Natural killer cell (primary cell): ENCODE results near the gene PARVB. TPM values are rescaled to one million over a fixed set of nuclear protein-coding genes. Genes with fewer than 3 reads are reported as not detected.

Source experiments
- ATAC-seq, 3 donors: fragments of 150-1000 bp in 2 of 3; fragments of 200-7000 bp in 1 of 3; cut with Tn5 transposase; 1 replicate in 1 of 3; 2 replicates in 2 of 3; pipeline ENCODE4 v1.10.0; 2021; ENCODE audit warnings: mild to moderate bottlenecking in 2 of 3, moderate library complexity in 2 of 3
- DNase-seq, 2 donors: peaks; one replicate each; pipeline versions ENCODE4 v3.0.0 to v3.0.0-alpha.2; 2013 to 2021; ENCODE audit warnings: mixed read lengths in 1 of 2
- H3K27ac ChIP-seq: one replicate; pipeline ENCODE4 v1.5.1; 2013; ENCODE audit warnings: mild to moderate bottlenecking, low read length
- H3K27me3 ChIP-seq: one replicate; pipeline ENCODE4 v1.6.1; 2013; ENCODE audit warnings: low read length; ENCODE audit not compliant: control insufficient read depth, insufficient read depth
- H3K36me3 ChIP-seq: one replicate; pipeline ENCODE4 v1.6.1; 2013; ENCODE audit warnings: low read length; ENCODE audit not compliant: control insufficient read depth, insufficient read depth
- H3K4me1 ChIP-seq: one replicate; pipeline ENCODE4 v1.6.1; 2013; ENCODE audit warnings: low read length; ENCODE audit not compliant: control insufficient read depth, insufficient read depth
- H3K4me3 ChIP-seq: one replicate; pipeline ENCODE4 v1.5.1; 2013; ENCODE audit warnings: low read length
- H3K9me3 ChIP-seq: one replicate; pipeline ENCODE4 v1.6.1; 2013; ENCODE audit warnings: low read length; ENCODE audit not compliant: control insufficient read depth, insufficient read depth
- H3K27ac Mint-ChIP-seq, 2 donors: one replicate each; pipeline ENCODE4 v1.8.0; 2022; ENCODE audit warnings: mild to moderate bottlenecking in 2 of 2, mixed read lengths in 2 of 2, moderate library complexity in 1 of 2
- H3K27me3 Mint-ChIP-seq, 2 donors: one replicate each; pipeline ENCODE4 v1.8.0; 2022; ENCODE audit warnings: low read depth in 2 of 2, mixed read lengths in 2 of 2
- H3K36me3 Mint-ChIP-seq: one replicate; pipeline ENCODE4 v1.8.0; 2022; ENCODE audit warnings: mixed read lengths
- H3K4me1 Mint-ChIP-seq, 2 donors: one replicate each; pipeline ENCODE4 v1.8.0; 2022; ENCODE audit warnings: mixed read lengths in 2 of 2
- H3K4me3 Mint-ChIP-seq: one replicate; pipeline ENCODE4 v1.8.0; 2022; ENCODE audit warnings: mild to moderate bottlenecking, moderate library complexity, mixed read lengths
- H3K9me3 Mint-ChIP-seq, 2 donors: one replicate each; pipeline ENCODE4 v1.8.0; 2022; ENCODE audit warnings: mixed read lengths in 2 of 2
- CTCF ChIP-seq: fragments of 200-600 bp; IDR thresholded peaks from one replicate; pipeline ENCODE4 v1.8.0; 2022; ENCODE audit warnings: antibody characterized with exemption
- WGBS: methylation state at CpG from one replicate; pipeline ENCODE4 v1.1.7; 2013; ENCODE audit warnings: missing lambda C conversion rate; ENCODE audit not compliant: insufficient coverage; 5-methylcytosine and 5-hydroxymethylcytosine counted together
- intact Hi-C: fragments of 100-400 bp; cut with micrococcal nuclease; formaldehyde crosslinking; loops from one replicate; pipeline ENCODE4 v1.14.2; 2022
- total RNA-seq, 4 donors: library from RNA; stranded (reverse); fragments of 120-200 nt in 1 of 4; gene quantifications; one replicate each; pipeline versions ENCODE4 v1.2.3 to v1.2.4, GENCODE V29; 2013 to 2022

PARVB gene
- total RNA-seq, 3 donors from 2014 or later (not counting 1 experiment from before 2014, with no cell fraction given): 2.9 to 12.5 (median 8.1) TPM

- Mint-ChIP-seq H3K27me3 (no peaks in the 10 kb centered on the region), H3K4me1 (no peaks in the 10 kb centered on the region), H3K9me3 (no peaks in the 10 kb centered on the region), H3K36me3 (no peaks in the 10 kb centered on the region), H3K4me3 (no peak overlapping the region), H3K27ac (no peak overlapping the region)
- WGBS: 78% methylated on average over 11 of the region's 14 CpGs
- peak in 1 of 2 donors; percentile 50 for DNase-seq
- Histone ChIP-seq H3K9me3 (no peaks in the 10 kb centered on the region), H3K36me3 (no peaks in the 10 kb centered on the region), H3K27me3 (no peaks in the 10 kb centered on the region), H3K4me3 (no peak overlapping the region), H3K27ac (no peak overlapping the region), H3K4me1 (no peaks in the 10 kb centered on the region)
- ATAC-seq: no peak
- TF ChIP-seq CTCF: no peak
- intact Hi-C loops: no loop called here
Measured at GRCh38 chr22:44091021-44091721, 67.1 kb downstream of the PARVB start.

- no peaks in the 10 kb centered on the region for H3K9me3 ChIP-seq
- H3K36me3 Mint-ChIP-seq: no peaks in the 10 kb centered on the region
- no peak overlapping the region for H3K4me3 ChIP-seq
- ATAC-seq (no peak), DNase-seq (no peak)
- H3K4me1 ChIP-seq: no peaks in the 10 kb centered on the region
- H3K27me3 ChIP-seq: no peaks in the 10 kb centered on the region
- no peak overlapping the region for H3K27ac Mint-ChIP-seq
- no peaks in the 10 kb centered on the region for H3K9me3 Mint-ChIP-seq
- no peaks in the 10 kb centered on the region for H3K4me1 Mint-ChIP-seq
- intact Hi-C loops: no loop called here
- no peak for TF ChIP-seq CTCF
- WGBS: 95% methylated on average over 10 of the region's 10 CpGs
- no peaks in the 10 kb centered on the region for H3K27me3 Mint-ChIP-seq
- no peaks in the 10 kb centered on the region for H3K36me3 ChIP-seq
- no peak overlapping the region for H3K4me3 Mint-ChIP-seq
- no peak overlapping the region for H3K27ac ChIP-seq
Measured at GRCh38 chr22:44091751-44092150, 67.6 kb downstream of the PARVB start.

- Mint-ChIP-seq H3K36me3 (no peaks in the 10 kb centered on the region), H3K27me3 (no peaks in the 10 kb centered on the region), H3K27ac (no peak overlapping the region), H3K4me3 (no peak overlapping the region), H3K4me1 (no peaks in the 10 kb centered on the region), H3K9me3 (no peaks in the 10 kb centered on the region)
- no peak overlapping the region for H3K27ac ChIP-seq
- no peak for DNase-seq
- WGBS: 86% methylated on average over 6 of the region's 8 CpGs
- intact Hi-C loops: no loop called here
- H3K27me3 ChIP-seq: no peaks in the 10 kb centered on the region
- H3K4me1 ChIP-seq: no peaks in the 10 kb centered on the region
- H3K9me3 ChIP-seq: no peaks in the 10 kb centered on the region
- no peak for ATAC-seq
- H3K4me3 ChIP-seq: no peak overlapping the region
- no peaks in the 10 kb centered on the region for H3K36me3 ChIP-seq
- TF ChIP-seq CTCF: no peak
Measured at GRCh38 chr22:44092636-44093220, 68.6 kb downstream of the PARVB start.
